Mesenchymal stem cell (in vitro differentiated cells and primary cell): Measurements from ENCODE around the gene NDFIP1.
A peak's percentile ranks its signal among the peaks of the same experiment; 100 is the strongest.

Experiments
- DNase-seq: peaks from one replicate; pipeline ENCODE4 v3.0.0-alpha.2; 2013
- H2AFZ ChIP-seq: one replicate; pipeline ENCODE4 v1.6.1; 2013; ENCODE audit warnings: low read depth, mild to moderate bottlenecking, control low read depth, inconsistent platforms, low read length, moderate library complexity
- H2AK5ac ChIP-seq: 2 replicates; pipeline ENCODE4 v1.6.1; 2013; ENCODE audit warnings: low read length, moderate library complexity, mild to moderate bottlenecking, inconsistent platforms; ENCODE audit not compliant: severe bottlenecking
- H2BK120ac ChIP-seq: one replicate; pipeline ENCODE4 v1.6.1; 2013; ENCODE audit warnings: low read depth, mild to moderate bottlenecking, inconsistent platforms, low read length, moderate library complexity
- H2BK12ac ChIP-seq, 2 experiments: one replicate each; pipeline ENCODE4 v1.6.1; 2013; ENCODE audit warnings: inconsistent platforms in 2 of 2, low read length in 2 of 2, mild to moderate bottlenecking in 2 of 2, moderate library complexity in 2 of 2, control low read depth in 1 of 2
- H2BK15ac ChIP-seq: one replicate; pipeline ENCODE4 v1.6.1; 2013; ENCODE audit warnings: mild to moderate bottlenecking, low read depth, inconsistent platforms; ENCODE audit not compliant: poor library complexity, severe bottlenecking
- H2BK5ac ChIP-seq: 2 replicates; pipeline ENCODE4 v1.6.1; 2013; ENCODE audit warnings: low read depth, mild to moderate bottlenecking, low read length, control low read depth, inconsistent platforms; ENCODE audit not compliant: poor library complexity, severe bottlenecking
- H3K14ac ChIP-seq, 2 experiments: one replicate each; pipeline ENCODE4 v1.6.1; 2013; ENCODE audit warnings: inconsistent platforms in 2 of 2, low read length in 2 of 2, control low read depth in 1 of 2, mild to moderate bottlenecking in 1 of 2, moderate library complexity in 1 of 2
- H3K18ac ChIP-seq, 2 experiments: one replicate each; pipeline ENCODE4 v1.6.1; 2013; ENCODE audit warnings: inconsistent platforms in 2 of 2, low read length in 2 of 2, control low read depth in 1 of 2, low read depth in 1 of 2, mild to moderate bottlenecking in 1 of 2
- H3K23ac ChIP-seq, 2 experiments: one replicate each; pipeline ENCODE4 v1.6.1; 2013; ENCODE audit warnings: inconsistent platforms in 2 of 2, low read length in 2 of 2, mild to moderate bottlenecking in 2 of 2, moderate library complexity in 2 of 2, control low read depth in 1 of 2
- H3K27ac ChIP-seq: 2 replicates; pipeline ENCODE4 v1.5.1; 2013; ENCODE audit warnings: mild to moderate bottlenecking, moderate library complexity, low read length, control low read depth, inconsistent platforms; ENCODE audit not compliant: poor library complexity, severe bottlenecking
- H3K27me3 ChIP-seq, 2 experiments: 2 replicates each; pipeline versions ENCODE4 v1.6.1 to v1.7.0; 2013; ENCODE audit warnings: low read length in 2 of 2, mild to moderate bottlenecking in 2 of 2, moderate library complexity in 2 of 2, control low read depth in 1 of 2, inconsistent platforms in 1 of 2; ENCODE audit not compliant: control insufficient read depth in 1 of 2, insufficient read depth in 1 of 2
- H3K36me3 ChIP-seq, 2 experiments: 2 replicates each; pipeline versions ENCODE4 v1.6.1 to v1.7.0; 2013; ENCODE audit warnings: low read length in 2 of 2, control low read depth in 1 of 2, inconsistent platforms in 1 of 2, low read depth in 1 of 2, mild to moderate bottlenecking in 1 of 2; ENCODE audit not compliant: insufficient read depth in 2 of 2, control insufficient read depth in 1 of 2
- H3K4ac ChIP-seq, 2 experiments: one replicate each; pipeline ENCODE4 v1.6.1; 2013; ENCODE audit warnings: inconsistent platforms in 2 of 2, low read length in 2 of 2, mild to moderate bottlenecking in 2 of 2, moderate library complexity in 2 of 2, control low read depth in 1 of 2, low read depth in 1 of 2
- H3K4me1 ChIP-seq: 2 replicates; pipeline ENCODE4 v1.6.1; 2013; ENCODE audit warnings: low read depth, low read length, control low read depth; ENCODE audit not compliant: control insufficient read depth, insufficient read depth
- H3K4me2 ChIP-seq: 2 replicates; pipeline ENCODE4 v1.6.1; 2013; ENCODE audit warnings: low read length, mild to moderate bottlenecking, inconsistent platforms; ENCODE audit not compliant: poor library complexity, severe bottlenecking
- H3K4me3 ChIP-seq, 2 experiments: 2 replicates each; pipeline versions ENCODE4 v1.5.1 to v1.7.0; 2013; ENCODE audit warnings: low read length in 2 of 2, mild to moderate bottlenecking in 2 of 2, control low read depth in 1 of 2, low read depth in 1 of 2; ENCODE audit not compliant: insufficient read depth in 1 of 2
- H3K79me1 ChIP-seq: replicated peaks from 2 replicates; pipeline ENCODE4 v1.6.1; 2013; ENCODE audit warnings: mild to moderate bottlenecking, control low read depth, low read length, inconsistent platforms; ENCODE audit not compliant: poor library complexity, severe bottlenecking
- H3K9ac ChIP-seq: 2 replicates; pipeline ENCODE4 v1.7.0; 2013; ENCODE audit warnings: mild to moderate bottlenecking, low read length, moderate library complexity
- H3K9me3 ChIP-seq: 2 replicates; pipeline ENCODE4 v1.7.0; 2013; ENCODE audit warnings: mild to moderate bottlenecking, low read length; ENCODE audit not compliant: control insufficient read depth
- H4K8ac ChIP-seq: one replicate; pipeline ENCODE4 v1.6.1; 2013; ENCODE audit warnings: inconsistent platforms, mild to moderate bottlenecking, low read length, moderate library complexity
- H4K91ac ChIP-seq: one replicate; pipeline ENCODE4 v1.6.1; 2013; ENCODE audit warnings: mild to moderate bottlenecking, low read length, inconsistent platforms
- whole genome bisulfite sequencing: methylation state at CpG from one replicate; pipeline ENCODE4 v1.1.7; 2013; ENCODE audit warnings: mixed read lengths; 5-methylcytosine and 5-hydroxymethylcytosine counted together

NDFIP1 gene

DNA sequence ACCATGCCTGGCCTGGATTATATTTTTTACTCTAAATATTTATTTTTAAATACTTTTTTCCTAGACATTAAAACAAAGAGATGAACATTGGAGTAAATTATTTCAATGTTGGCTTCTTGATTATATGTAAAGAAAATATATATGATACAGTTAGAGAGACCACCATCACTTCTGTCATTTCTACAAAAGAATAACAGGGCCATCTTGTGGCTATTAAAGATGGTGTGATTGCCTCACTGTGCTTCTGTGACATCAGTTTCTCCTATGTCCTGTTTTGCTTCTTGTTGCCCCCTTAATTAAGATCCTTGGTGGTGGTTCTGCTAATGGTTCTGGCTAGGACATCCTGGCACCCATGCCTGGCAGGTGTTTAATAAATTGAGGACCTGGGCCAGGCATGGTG, 32.9 kb downstream of the NDFIP1 start:
- H3K27ac ChIP-seq, result no peak overlapping the region
- H3K4me2 ChIP-seq, result no peak overlapping the region
- no peak overlapping the region for H2BK5ac ChIP-seq
- H2BK120ac ChIP-seq, result no peak overlapping the region
- no peak overlapping the region for H3K4ac ChIP-seq
- no peak overlapping the region for H3K9ac ChIP-seq
- H4K91ac ChIP-seq, result no peak overlapping the region
- no peak overlapping the region for H3K18ac ChIP-seq
- no peak overlapping the region for H2BK15ac ChIP-seq
- no peak overlapping the region for H3K14ac ChIP-seq
- H3K9me3 ChIP-seq, result no peaks in the 10 kb centered on the region
- H2BK12ac ChIP-seq, result no peak overlapping the region
- H4K8ac ChIP-seq, result no peak overlapping the region
- no peak for DNase-seq
- H3K36me3 ChIP-seq, result peaks cover 15 to 83% of the 10 kb centered on the region in 2 experiments
- H3K27me3 ChIP-seq, result no peaks in the 10 kb centered on the region
- no peak overlapping the region for H2AK5ac ChIP-seq
- no peak overlapping the region for H3K23ac ChIP-seq
- H3K4me1 ChIP-seq, result no peaks in the 10 kb centered on the region
- no peak overlapping the region for H2AFZ ChIP-seq
- no peak overlapping the region for H3K4me3 ChIP-seq
- peaks cover 15% of the 10 kb centered on the region for H3K79me1 ChIP-seq

DNA sequence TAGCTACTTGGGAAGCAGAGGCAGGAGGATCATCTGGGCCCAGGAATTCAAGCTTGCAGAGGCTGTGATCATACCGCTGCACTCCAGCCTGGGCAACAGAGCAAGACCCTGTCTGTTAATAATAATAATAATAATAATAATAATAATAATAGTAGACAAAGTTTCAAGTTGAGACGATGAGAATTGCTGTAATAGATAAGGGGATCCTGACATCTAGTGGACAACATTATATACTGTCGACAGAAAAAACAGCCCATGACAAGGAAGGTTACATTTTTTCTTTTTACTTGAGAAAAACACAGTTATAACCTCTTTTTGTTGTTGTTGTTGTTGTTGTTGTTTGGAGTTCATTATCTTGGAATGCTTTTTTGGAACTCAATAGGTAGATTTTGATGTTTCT, 35.3 kb downstream of the NDFIP1 start:
- Histone ChIP-seq H2BK15ac (no peak overlapping the region), H3K4me3 (no peak overlapping the region), H3K18ac (no peak overlapping the region), H3K4me1 (no peaks in the 10 kb centered on the region), H3K27ac (no peak overlapping the region), H3K9me3 (no peaks in the 10 kb centered on the region), H3K14ac (no peak overlapping the region), H2BK120ac (no peak overlapping the region), H3K9ac (no peak overlapping the region), H2AFZ (no peak overlapping the region), H3K36me3 (peaks cover 11 to 84% of the 10 kb centered on the region in 2 experiments), H2AK5ac (no peak overlapping the region), H4K91ac (no peak overlapping the region), H3K4me2 (no peak overlapping the region), H2BK5ac (no peak overlapping the region), H3K4ac (no peak overlapping the region), H3K27me3 (no peaks in the 10 kb centered on the region), H3K79me1 (peaks cover 8% of the 10 kb centered on the region), H2BK12ac (no peak overlapping the region), H4K8ac (no peak overlapping the region), H3K23ac (no peak overlapping the region)
- DNase-seq, result peak; percentile 63
- no CpG with 5 or more reads among the region's 3 CpGs for WGBS

DNA sequence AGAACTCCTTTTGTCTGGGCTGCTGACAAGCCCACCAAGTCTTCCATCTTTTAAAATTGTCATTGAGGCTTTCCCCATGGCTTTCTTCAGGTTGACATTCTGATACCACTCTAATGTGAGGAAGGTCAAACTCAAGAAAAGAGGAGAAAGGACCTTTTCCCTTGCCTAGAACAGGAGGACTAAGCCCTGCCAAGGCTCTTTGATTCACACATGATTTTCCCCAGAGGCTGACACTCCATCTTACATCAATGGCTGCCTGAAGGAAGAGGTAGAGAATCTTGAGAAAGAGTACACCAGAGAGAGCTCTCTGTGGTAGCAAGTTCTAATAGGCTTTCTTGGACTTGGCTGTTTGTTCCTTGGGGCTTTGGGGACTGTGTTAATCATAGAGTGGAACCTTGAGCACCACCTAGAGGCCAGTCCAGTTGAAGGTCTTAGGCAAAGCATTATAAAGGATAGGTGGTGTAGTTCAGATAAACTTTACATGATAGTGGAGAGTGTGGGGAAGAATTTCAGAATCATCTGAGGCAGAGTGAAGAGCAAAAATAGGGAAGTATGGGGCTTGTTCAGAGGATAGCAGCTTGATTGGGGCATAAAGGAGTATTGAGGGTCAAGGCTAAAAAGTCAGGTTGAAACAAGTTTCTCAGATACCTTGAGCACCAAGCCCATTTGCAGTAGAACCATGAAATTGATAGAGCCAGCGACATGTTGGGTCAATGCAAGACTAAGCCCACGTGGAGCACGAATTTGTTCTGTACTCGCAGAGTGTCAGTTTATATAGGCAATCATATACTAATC, 36.7 kb downstream of the NDFIP1 start:
- WGBS, result 81% methylated on average over 4 of the region's 4 CpGs
- DNase-seq, result peak; percentile 77

DNA sequence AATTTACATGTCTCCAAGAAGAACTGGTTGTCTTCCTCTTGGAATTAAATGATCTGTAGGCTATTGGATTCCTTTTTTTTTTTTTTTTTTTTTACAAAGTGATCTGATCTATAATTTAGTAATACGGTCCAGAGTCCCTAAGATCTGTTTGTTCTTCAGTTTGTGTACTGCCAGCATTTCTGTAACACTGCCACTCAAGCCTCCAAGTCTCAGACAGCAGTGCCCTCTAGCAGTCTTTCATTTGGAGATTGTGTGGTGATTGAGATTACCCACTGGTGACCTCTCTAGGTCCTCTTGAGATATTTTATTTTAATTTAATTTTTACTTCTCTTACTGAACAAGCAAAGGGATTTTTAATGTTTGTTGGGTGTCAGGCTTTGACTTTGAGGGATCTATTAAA, 40.8 kb downstream of the NDFIP1 start:
- Histone ChIP-seq H3K18ac (no peak overlapping the region), H2AFZ (no peak overlapping the region), H3K9me3 (no peaks in the 10 kb centered on the region), H2BK15ac (no peak overlapping the region), H2BK12ac (no peak overlapping the region), H3K4ac (no peak overlapping the region), H4K91ac (no peak overlapping the region), H2BK120ac (no peak overlapping the region), H3K27me3 (no peaks in the 10 kb centered on the region), H3K36me3 (peaks cover 8 to 84% of the 10 kb centered on the region in 2 experiments), H2AK5ac (no peak overlapping the region), H3K14ac (no peak overlapping the region), H4K8ac (no peak overlapping the region), H3K79me1 (peaks cover 8% of the 10 kb centered on the region), H3K23ac (no peak overlapping the region), H3K27ac (no peak overlapping the region), H3K4me2 (no peak overlapping the region), H3K9ac (no peak overlapping the region), H3K4me3 (no peak overlapping the region), H3K4me1 (no peaks in the 10 kb centered on the region), H2BK5ac (no peak overlapping the region)
- DNase-seq, result no peak
- no CpG with 5 or more reads among the region's 1 CpG for WGBS

More for the DNA sequence above, 36.7 kb downstream of the NDFIP1 start:
- no peak overlapping the region for H2BK5ac ChIP-seq
- no peak overlapping the region for H2BK120ac ChIP-seq
- H2AFZ ChIP-seq, result no peak overlapping the region
- H3K4me1 ChIP-seq, result no peaks in the 10 kb centered on the region
- peaks cover 11 to 84% of the 10 kb centered on the region in 2 experiments for H3K36me3 ChIP-seq
- H3K9me3 ChIP-seq, result no peaks in the 10 kb centered on the region
- H4K8ac ChIP-seq, result no peak overlapping the region
- H3K27me3 ChIP-seq, result no peaks in the 10 kb centered on the region
- H3K27ac ChIP-seq, result no peak overlapping the region
- H3K4me2 ChIP-seq, result no peak overlapping the region
- H3K23ac ChIP-seq, result no peak overlapping the region
- H2BK12ac ChIP-seq, result no peak overlapping the region
- H3K9ac ChIP-seq, result no peak overlapping the region
- H3K4ac ChIP-seq, result no peak overlapping the region
- no peak overlapping the region for H3K14ac ChIP-seq
- H3K18ac ChIP-seq, result no peak overlapping the region
- no peak overlapping the region for H3K4me3 ChIP-seq
- no peak overlapping the region for H2BK15ac ChIP-seq
- no peak overlapping the region for H2AK5ac ChIP-seq
- no peak overlapping the region for H4K91ac ChIP-seq
- H3K79me1 ChIP-seq, result peaks cover 8% of the 10 kb centered on the region
